GM12878 (cell line): ENCODE data around the gene ITIH5. TPM values are rescaled to one million over a fixed set of nuclear protein-coding genes. Genes with fewer than 3 reads are reported as not detected.

Experiments used
- ATAC-seq: fragments of 200-7000 bp; cut with Tn5 transposase; 3 replicates; pipeline ENCODE4 v1.9.1; 2020; ENCODE audit warnings: mild to moderate bottlenecking, moderate library complexity
- BruUV-seq: library from RNA; stranded (reverse); fragments of 400-500 nt; replicated peaks from 2 replicates; lab custom pipeline; 2021; lab: Mats Ljungman, UMichigan
- CTCF ChIA-PET: fragments of 300-600 bp; sonication (Branson Sonifier 250); formaldehyde crosslinking; extraction: SDS; loops from one replicate; lab custom pipeline; 2021; ENCODE audit warnings: inconsistent platforms; lab: Yijun Ruan, JAX
- POLR2A ChIA-PET: fragments of 350-600 bp; formaldehyde crosslinking; extraction: SDS; loops from one replicate; lab custom pipeline; 2021; ENCODE audit warnings: inconsistent platforms; lab: Charles Lee
- RAD21 ChIA-PET: fragments of 300-600 bp; sonication (Branson Sonifier 250); formaldehyde crosslinking; loops from one replicate; lab custom pipeline; 2023; ENCODE audit warnings: antibody characterized with exemption; ENCODE audit not compliant: unreplicated experiment; lab: Charles Lee
- SMC1A ChIA-PET: fragments of 300-600 bp; sonication (Branson Sonifier 250); formaldehyde crosslinking; loops from one replicate; lab custom pipeline; 2023; ENCODE audit not compliant: unreplicated experiment, uncharacterized antibody; lab: Charles Lee
- DNase-seq: peaks from one replicate; pipeline ENCODE4 v3.0.0-alpha.2; 2011; ENCODE audit warnings: low read depth, low spot score
- FAIRE-seq: peaks from 3 replicates; lab custom pipeline; 2011; peaks lifted over from hg19 to GRCh38; lab: Jason Lieb, UNC
- H2AFZ ChIP-seq: 2 replicates; pipeline ENCODE4 v1.6.0; 2011; ENCODE audit warnings: low read depth, low read length, control low read depth; ENCODE audit not compliant: control insufficient read depth
- H3K27ac ChIP-seq: 2 replicates; pipeline ENCODE4 v1.5.1; 2011; ENCODE audit warnings: control low read depth; ENCODE audit not compliant: control insufficient read depth, insufficient read depth
- H3K27me3 ChIP-seq, 2 experiments: replicated peaks in 1 of 2; 2 replicates each; pipeline versions ENCODE4 v1.6.0 to v1.6.1; 2011; ENCODE audit warnings: low read length in 1 of 2; ENCODE audit not compliant: control insufficient read depth in 2 of 2, insufficient read depth in 2 of 2
- H3K36me3 ChIP-seq, 2 experiments: 2 replicates each; pipeline ENCODE4 v1.5.1; 2011; ENCODE audit warnings: low read length in 1 of 2; ENCODE audit not compliant: control insufficient read depth in 2 of 2, insufficient read depth in 2 of 2
- H3K4me1 ChIP-seq: 2 replicates; pipeline ENCODE4 v1.6.1; 2011; ENCODE audit warnings: mild to moderate bottlenecking, low read length, moderate library complexity, mixed read lengths; ENCODE audit not compliant: control insufficient read depth, insufficient read depth
- H3K4me2 ChIP-seq: 2 replicates; pipeline ENCODE4 v1.6.0; 2011; ENCODE audit warnings: control low read depth; ENCODE audit not compliant: control insufficient read depth, insufficient read depth
- H3K4me3 ChIP-seq: fragments of 200-600 bp; sonication (generic); 2 replicates; pipeline ENCODE4 v1.5.1; 2016
- H3K79me2 ChIP-seq: 2 replicates; pipeline ENCODE4 v1.6.0; 2011; ENCODE audit warnings: low read length; ENCODE audit not compliant: control insufficient read depth, insufficient read depth
- H3K9ac ChIP-seq: 2 replicates; pipeline ENCODE4 v1.8.0; 2011; ENCODE audit warnings: low read length, control low read depth, mixed read lengths; ENCODE audit not compliant: control insufficient read depth, insufficient read depth
- H3K9me3 ChIP-seq: replicated peaks from 3 replicates; pipeline ENCODE4 v1.5.1; 2011; ENCODE audit warnings: mild to moderate bottlenecking, low read length; ENCODE audit not compliant: control insufficient read depth, insufficient read depth
- H4K20me1 ChIP-seq: 2 replicates; pipeline ENCODE4 v1.6.0; 2011; ENCODE audit not compliant: control insufficient read depth, insufficient read depth
- CEBPB ChIP-seq, 2 experiments: fragments of 150-350 bp in 1 of 2; IDR thresholded peaks; 2 replicates each; pipeline ENCODE4 v1.6.1; 2012 to 2014; ENCODE audit warnings: low read depth in 2 of 2, low read length in 2 of 2, borderline replicate concordance in 1 of 2, inconsistent platforms in 1 of 2
- ETV6 ChIP-seq, 2 experiments: fragments of 450-650 bp in 1 of 2; IDR thresholded peaks in 1 of 2; conservative IDR thresholded peaks in 1 of 2; 2 replicates each; pipeline ENCODE4 v1.6.1; 2014; ENCODE audit warnings: antibody characterized with exemption in 1 of 2, borderline replicate concordance in 1 of 2, low read depth in 1 of 2, mild to moderate bottlenecking in 1 of 2, moderate library complexity in 1 of 2
- NFXL1 ChIP-seq: fragments of 450-650 bp; IDR thresholded peaks from 2 replicates; pipeline ENCODE4 v1.6.1; 2017; ENCODE audit warnings: antibody characterized with exemption, mild to moderate bottlenecking, borderline replicate concordance
- POLR2AphosphoS2 ChIP-seq: IDR thresholded peaks from 2 replicates; pipeline ENCODE4 v1.6.1; 2011; ENCODE audit warnings: low read depth, mild to moderate bottlenecking, low read length, improper control_type of control experiment, moderate library complexity
- RBBP5 ChIP-seq: fragments of 200-600 bp; sonication (generic); conservative IDR thresholded peaks from 2 replicates; pipeline ENCODE4 v1.6.1; 2016
- SMAD5 ChIP-seq: IDR thresholded peaks from 2 replicates; pipeline ENCODE4 v1.6.1; 2016; ENCODE audit warnings: antibody characterized with exemption, low read depth
- SRF ChIP-seq, 2 experiments: IDR thresholded peaks; 2 replicates each; pipeline ENCODE4 v1.6.1; 2011; ENCODE audit warnings: low read depth in 2 of 2, low read length in 2 of 2, mild to moderate bottlenecking in 1 of 2, moderate library complexity in 1 of 2
- SUPT20H ChIP-seq: IDR thresholded peaks from 2 replicates; pipeline ENCODE4 v1.6.1; 2011; ENCODE audit warnings: low read depth, mild to moderate bottlenecking, low read length, moderate library complexity, borderline replicate concordance; ENCODE audit not compliant: control insufficient read depth
- TCF12 ChIP-seq: IDR thresholded peaks from 2 replicates; pipeline ENCODE4 v1.6.1; 2011; ENCODE audit warnings: low read depth, mild to moderate bottlenecking, low read length
- USF1 ChIP-seq: IDR thresholded peaks from 2 replicates; pipeline ENCODE4 v1.6.1; 2011; ENCODE audit warnings: borderline replicate concordance, low read depth, mild to moderate bottlenecking, moderate library complexity, mixed read lengths, low read length; ENCODE audit not compliant: insufficient read depth; ENCODE audit errors: extremely low read length
- ZNF622 ChIP-seq: fragments of 450-650 bp; IDR thresholded peaks from 2 replicates; pipeline ENCODE4 v1.6.1; 2017; ENCODE audit warnings: mild to moderate bottlenecking, inconsistent platforms
- WGBS: methylation state at CpG from one replicate; pipeline ENCODE4 v1.1.6; 2016; ENCODE audit warnings: low lambda C conversion rate; ENCODE audit not compliant: insufficient replicate concordance, insufficient coverage; ENCODE audit errors: missing lambda C conversion rate; 5-methylcytosine and 5-hydroxymethylcytosine counted together
- in situ Hi-C: fragments of 300-500 bp; cut with MboI; formaldehyde crosslinking; loops from 9 replicates; pipeline ENCODE4 v1.14.3; 2018; ENCODE audit warnings: mixed read lengths
- intact Hi-C: fragments of 100-400 bp; cut with micrococcal nuclease; formaldehyde crosslinking; loops from one replicate; pipeline ENCODE4 v1.14.2; 2022; ENCODE audit not compliant: unreplicated experiment
- polyA plus RNA-seq, 11 experiments: library from polyadenylated mRNA; depleted of rRNA in 4 of 11; unstranded in 6 of 11; stranded (reverse) in 5 of 11; fragments of >200 nt; fragmentation: Nextera tagmentation in 4 of 11; fragmentation: Illumina TruSeq in 1 of 11; extraction: Ambion mirVana in 4 of 11; extraction: Trizol in 1 of 11; gene quantifications; 1 replicate in 1 of 11; 2 replicates in 10 of 11; pipeline versions ENCODE4 v1.2.1 to v1.2.3, GENCODE V29; 2011 to 2016; ENCODE audit warnings: inconsistent platforms in 2 of 11, missing spikeins in 2 of 11, low read depth in 1 of 11
- total RNA-seq, 4 experiments: library from RNA; depleted of rRNA in 3 of 4; stranded (reverse); fragments of >200 nt in 3 of 4; fragmentation: Illumina TruSeq in 1 of 4; extraction: Trizol in 1 of 4; gene quantifications; 2 replicates each; pipeline versions ENCODE4 v1.2.1 to v1.2.3, GENCODE V29; 2013 to 2021
- TF ChIP-seq, protein P1 (sequence below): fragments of 450-650 bp; IDR thresholded peaks from 2 replicates; pipeline ENCODE4 v1.6.1; 2017; ENCODE audit warnings: mild to moderate bottlenecking, moderate library complexity

Gene ITIH5
- total and polyA plus RNA-seq, 10 of the 15 experiments (the other 5 are each of a cell fraction or from before 2014, with no cell fraction given) = 0.14 to 0.43 (median 0.21) TPM; not detected in 7

GRCh38 chr10:7577176-7577575 is 89.6 kb downstream of the ITIH5 start:
- Histone ChIP-seq H3K4me3 (no peak overlapping the region), H4K20me1 (no peaks in the 10 kb centered on the region), H3K4me1 (no peaks in the 10 kb centered on the region), H3K27ac (no peak overlapping the region), H3K27me3 (no peaks in the 10 kb centered on the region; a peak in 1 of 4 replicates), H2AFZ (no peak overlapping the region), H3K9ac (no peak overlapping the region), H3K9me3 (no peaks in the 10 kb centered on the region), H3K36me3 (no peaks in the 10 kb centered on the region), H3K79me2 (no peaks in the 10 kb centered on the region), H3K4me2 (no peak overlapping the region)
- ChIA-PET POLR2A (no interaction called here), CTCF (interaction anchor here (1.2 kb wide), 1 partner anchor 9 kb away, joined by 4 read pairs; no protein-coding TSS in a partner anchor), SMC1A (no interaction called here), RAD21 (interaction anchor here (0.7 kb wide), 1 partner anchor 52 kb away, joined by 4 read pairs; no protein-coding TSS in a partner anchor)
- no TSS peak for BruUV-seq
- intact Hi-C loops = no loop called here
- no peak for TF ChIP-seq USF1
- WGBS = 50% methylated on average over 4 of the region's 4 CpGs
- FAIRE-seq (no peak), DNase-seq (no peak), ATAC-seq (no peak)
- in situ Hi-C loops = no loop called here

DNA sequence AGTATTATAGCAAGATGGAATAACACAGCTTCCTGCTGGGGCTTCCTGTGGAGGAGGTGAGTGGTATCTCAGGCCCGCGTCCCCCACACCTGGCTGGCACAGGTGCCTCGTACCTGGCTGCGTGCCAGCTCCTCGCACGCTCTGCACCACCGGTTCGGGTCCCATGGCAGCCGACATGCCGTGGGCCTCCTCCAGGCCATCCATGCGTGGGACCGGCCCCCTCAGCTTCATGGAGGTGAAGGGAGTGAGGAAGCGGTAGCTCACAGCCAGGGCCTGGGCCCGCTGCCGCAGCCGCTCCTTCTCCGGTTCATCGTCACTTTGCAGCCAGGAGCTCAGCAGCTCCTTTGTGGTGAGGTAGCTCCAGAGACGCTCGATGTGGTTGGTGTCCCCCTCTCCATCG is 90.4 kb downstream of the ITIH5 start:
- ATAC-seq (no peak), DNase-seq (no peak), FAIRE-seq (no peak)
- Histone ChIP-seq H2AFZ (no peak overlapping the region), H3K36me3 (no peaks in the 10 kb centered on the region), H3K4me1 (no peaks in the 10 kb centered on the region), H3K4me3 (no peak overlapping the region), H3K79me2 (no peaks in the 10 kb centered on the region), H4K20me1 (no peaks in the 10 kb centered on the region), H3K9me3 (no peaks in the 10 kb centered on the region), H3K27me3 (no peaks in the 10 kb centered on the region; a peak in 1 of 4 replicates), H3K9ac (no peak overlapping the region), H3K27ac (no peak overlapping the region), H3K4me2 (no peak overlapping the region)
- ChIA-PET POLR2A (no interaction called here), RAD21 (interaction anchor here (0.5 to 0.7 kb wide), 2 partner anchors 51 to 261 kb away, joined by 3 to 4 read pairs; no protein-coding TSS in a partner anchor), SMC1A (no interaction called here), CTCF (interaction anchor here (1.6 kb wide), 1 partner anchor 51 kb away, joined by 7 read pairs; no protein-coding TSS in a partner anchor)
- no TSS peak for BruUV-seq
- intact Hi-C loops (no loop called here), in situ Hi-C loops (no loop called here)
- WGBS = 58% methylated on average over 21 of the region's 21 CpGs
- no peak for TF ChIP-seq SMAD5
- no peak for TF ChIP-seq SUPT20H
- no peak for TF ChIP-seq RBBP5
- TF ChIP-seq, protein P1, sequence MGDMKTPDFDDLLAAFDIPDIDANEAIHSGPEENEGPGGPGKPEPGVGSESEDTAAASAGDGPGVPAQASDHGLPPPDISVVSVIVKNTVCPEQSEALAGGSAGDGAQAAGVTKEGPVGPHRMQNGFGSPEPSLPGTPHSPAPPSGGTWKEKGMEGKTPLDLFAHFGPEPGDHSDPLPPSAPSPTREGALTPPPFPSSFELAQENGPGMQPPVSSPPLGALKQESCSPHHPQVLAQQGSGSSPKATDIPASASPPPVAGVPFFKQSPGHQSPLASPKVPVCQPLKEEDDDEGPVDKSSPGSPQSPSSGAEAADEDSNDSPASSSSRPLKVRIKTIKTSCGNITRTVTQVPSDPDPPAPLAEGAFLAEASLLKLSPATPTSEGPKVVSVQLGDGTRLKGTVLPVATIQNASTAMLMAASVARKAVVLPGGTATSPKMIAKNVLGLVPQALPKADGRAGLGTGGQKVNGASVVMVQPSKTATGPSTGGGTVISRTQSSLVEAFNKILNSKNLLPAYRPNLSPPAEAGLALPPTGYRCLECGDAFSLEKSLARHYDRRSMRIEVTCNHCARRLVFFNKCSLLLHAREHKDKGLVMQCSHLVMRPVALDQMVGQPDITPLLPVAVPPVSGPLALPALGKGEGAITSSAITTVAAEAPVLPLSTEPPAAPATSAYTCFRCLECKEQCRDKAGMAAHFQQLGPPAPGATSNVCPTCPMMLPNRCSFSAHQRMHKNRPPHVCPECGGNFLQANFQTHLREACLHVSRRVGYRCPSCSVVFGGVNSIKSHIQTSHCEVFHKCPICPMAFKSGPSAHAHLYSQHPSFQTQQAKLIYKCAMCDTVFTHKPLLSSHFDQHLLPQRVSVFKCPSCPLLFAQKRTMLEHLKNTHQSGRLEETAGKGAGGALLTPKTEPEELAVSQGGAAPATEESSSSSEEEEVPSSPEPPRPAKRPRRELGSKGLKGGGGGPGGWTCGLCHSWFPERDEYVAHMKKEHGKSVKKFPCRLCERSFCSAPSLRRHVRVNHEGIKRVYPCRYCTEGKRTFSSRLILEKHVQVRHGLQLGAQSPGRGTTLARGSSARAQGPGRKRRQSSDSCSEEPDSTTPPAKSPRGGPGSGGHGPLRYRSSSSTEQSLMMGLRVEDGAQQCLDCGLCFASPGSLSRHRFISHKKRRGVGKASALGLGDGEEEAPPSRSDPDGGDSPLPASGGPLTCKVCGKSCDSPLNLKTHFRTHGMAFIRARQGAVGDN = no peak
- TF ChIP-seq CEBPB (IDR thresholded peaks at IDR 0.05; ENCODE audit: borderline replicate concordance in 1 of 2, low read depth in 2 of 2, low read length in 2 of 2) = no peak
- TF ChIP-seq SRF (IDR thresholded peaks at IDR 0.05; ENCODE audit: low read depth in 2 of 2, low read length in 2 of 2) = no peak
- no peak for TF ChIP-seq ZNF622
- TF ChIP-seq POLR2AphosphoS2 = no peak
- no peak for TF ChIP-seq TCF12
- no peak for TF ChIP-seq NFXL1
- no peak for TF ChIP-seq ETV6 (conservative IDR thresholded peaks at IDR 0.05 in 1 of 2, IDR thresholded peaks at IDR 0.05 in 1 of 2; ENCODE audit: borderline replicate concordance in 1 of 2, low read depth in 1 of 2)
